ENCODE results near the gene LZTR1.

- TF ChIP-seq, protein P1, sequence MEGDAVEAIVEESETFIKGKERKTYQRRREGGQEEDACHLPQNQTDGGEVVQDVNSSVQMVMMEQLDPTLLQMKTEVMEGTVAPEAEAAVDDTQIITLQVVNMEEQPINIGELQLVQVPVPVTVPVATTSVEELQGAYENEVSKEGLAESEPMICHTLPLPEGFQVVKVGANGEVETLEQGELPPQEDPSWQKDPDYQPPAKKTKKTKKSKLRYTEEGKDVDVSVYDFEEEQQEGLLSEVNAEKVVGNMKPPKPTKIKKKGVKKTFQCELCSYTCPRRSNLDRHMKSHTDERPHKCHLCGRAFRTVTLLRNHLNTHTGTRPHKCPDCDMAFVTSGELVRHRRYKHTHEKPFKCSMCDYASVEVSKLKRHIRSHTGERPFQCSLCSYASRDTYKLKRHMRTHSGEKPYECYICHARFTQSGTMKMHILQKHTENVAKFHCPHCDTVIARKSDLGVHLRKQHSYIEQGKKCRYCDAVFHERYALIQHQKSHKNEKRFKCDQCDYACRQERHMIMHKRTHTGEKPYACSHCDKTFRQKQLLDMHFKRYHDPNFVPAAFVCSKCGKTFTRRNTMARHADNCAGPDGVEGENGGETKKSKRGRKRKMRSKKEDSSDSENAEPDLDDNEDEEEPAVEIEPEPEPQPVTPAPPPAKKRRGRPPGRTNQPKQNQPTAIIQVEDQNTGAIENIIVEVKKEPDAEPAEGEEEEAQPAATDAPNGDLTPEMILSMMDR (conservative IDR thresholded peaks at IDR 0.05; ENCODE audit: low read length) = no peak
- no peak for TF ChIP-seq EZH2phosphoT487 (IDR thresholded peaks at IDR 0.05; ENCODE audit: borderline replicate concordance)
These were observed 13.9 kb downstream of the LZTR1 start for GRCh38 chr22:20996031-20996410.
